H1 (cell line): ENCODE data around the gene ZSCAN1. TPM values are rescaled to one million over a fixed set of nuclear protein-coding genes. Genes with fewer than 3 reads are reported as not detected.
A peak's percentile ranks its signal among the peaks of the same experiment; 100 is the strongest.
"Not testable (repeated sequence)": the region's sequence is repeated elsewhere in the genome, so short reads cannot be mapped to it uniquely, and the experiment has no call there.

Experiments used
- CTCF ChIA-PET: fragments of 300-600 bp; sonication (Branson Sonifier 250); formaldehyde crosslinking; loops from one replicate; lab custom pipeline; 2021; ENCODE audit not compliant: partially characterized antibody; lab: Charles Lee
- POLR2A ChIA-PET: fragments of 300-600 bp; sonication (Branson Sonifier 250); formaldehyde crosslinking; loops from one replicate; lab custom pipeline; 2021; ENCODE audit warnings: inconsistent platforms; ENCODE audit not compliant: partially characterized antibody; lab: Charles Lee
- DNase-seq, 2 experiments: peaks; one replicate each; pipeline versions ENCODE4 v3.0.0 to v3.0.0-alpha.2; 2010 to 2022; ENCODE audit warnings: low spot score in 2 of 2, low read depth in 1 of 2, mixed read lengths in 1 of 2
- FAIRE-seq: peaks from 2 replicates; lab custom pipeline; 2011; peaks lifted over from hg19 to GRCh38; lab: Jason Lieb, UNC
- H2AFZ ChIP-seq: 2 replicates; pipeline ENCODE4 v1.8.1; 2012; ENCODE audit warnings: low read length, inconsistent platforms
- H2AK5ac ChIP-seq: 2 replicates; pipeline ENCODE4 v1.6.1; 2013; ENCODE audit warnings: low read depth, low read length
- H2BK120ac ChIP-seq: replicated peaks from 2 replicates; pipeline ENCODE3; 2013; ENCODE audit warnings: low read depth, low read length, inconsistent platforms
- H2BK12ac ChIP-seq: 2 replicates; pipeline ENCODE4 v1.6.1; 2013; ENCODE audit warnings: low read depth, low read length
- H2BK15ac ChIP-seq: 2 replicates; pipeline ENCODE4 v1.6.1; 2013; ENCODE audit warnings: low read length
- H2BK20ac ChIP-seq: 2 replicates; pipeline ENCODE4 v1.6.1; 2013; ENCODE audit warnings: low read length
- H2BK5ac ChIP-seq: 2 replicates; pipeline ENCODE4 v1.6.1; 2013; ENCODE audit warnings: low read depth, low read length
- H3K14ac ChIP-seq: 2 replicates; pipeline ENCODE4 v1.6.1; 2013; ENCODE audit warnings: inconsistent platforms; ENCODE audit not compliant: insufficient read length
- H3K18ac ChIP-seq: 2 replicates; pipeline ENCODE4 v1.6.1; 2013; ENCODE audit warnings: low read length; ENCODE audit errors: extremely low read depth
- H3K23ac ChIP-seq: 2 replicates; pipeline ENCODE4 v1.6.1; 2013; ENCODE audit warnings: inconsistent platforms; ENCODE audit not compliant: insufficient read length
- H3K23me2 ChIP-seq: 2 replicates; pipeline ENCODE4 v1.6.1; 2013; ENCODE audit warnings: low read depth, low read length
- H3K27ac ChIP-seq: 2 replicates; pipeline ENCODE4 v1.6.1; 2011; ENCODE audit warnings: low read depth, low read length, inconsistent platforms
- H3K27me3 ChIP-seq, 4 experiments: replicated peaks in 1 of 4; 1 replicate in 1 of 4; 2 replicates in 3 of 4; pipeline versions ENCODE4 v1.6.1 to v1.8.1; 2011 to 2013; ENCODE audit warnings: low read length in 3 of 4, mild to moderate bottlenecking in 3 of 4, inconsistent platforms in 2 of 4, mixed read lengths in 2 of 4, moderate library complexity in 1 of 4; ENCODE audit not compliant: control insufficient read depth in 3 of 4, insufficient read depth in 3 of 4; ENCODE audit errors: extremely low read depth in 1 of 4
- H3K36me3 ChIP-seq, 4 experiments: 2 replicates each; pipeline versions ENCODE4 v1.6.1 to v1.8.1; 2011 to 2013; ENCODE audit warnings: mild to moderate bottlenecking in 4 of 4, low read length in 3 of 4, moderate library complexity in 2 of 4, control low read depth in 1 of 4, inconsistent platforms in 1 of 4; ENCODE audit not compliant: insufficient read depth in 4 of 4, control insufficient read depth in 2 of 4
- H3K4ac ChIP-seq: replicated peaks from 2 replicates; pipeline ENCODE3; 2013; ENCODE audit warnings: low read length, low read depth, mixed read lengths, inconsistent platforms; ENCODE audit not compliant: insufficient read length
- H3K4me1 ChIP-seq, 4 experiments: replicated peaks in 1 of 4; 1 replicate in 1 of 4; 2 replicates in 3 of 4; pipeline versions ENCODE4 v1.6.1 to v1.8.1; 2011 to 2013; ENCODE audit warnings: low read length in 3 of 4, inconsistent platforms in 2 of 4, mixed read lengths in 1 of 4; ENCODE audit not compliant: insufficient read depth in 4 of 4, control insufficient read depth in 3 of 4
- H3K4me2 ChIP-seq, 2 experiments: 2 replicates each; pipeline versions ENCODE4 v1.6.1 to v1.8.1; 2011 to 2013; ENCODE audit warnings: low read depth in 2 of 2, low read length in 2 of 2, control low read depth in 1 of 2, inconsistent platforms in 1 of 2, mild to moderate bottlenecking in 1 of 2; ENCODE audit not compliant: insufficient read depth in 1 of 2
- H3K4me3 ChIP-seq, 4 experiments: fragments of 200-600, 300-600 bp in 1 of 4; sonication (generic), shearing (Covaris generic), sonication (Bioruptor Twin) in 1 of 4; 2 replicates each; pipeline versions ENCODE4 v1.5.1 to v1.8.1; 2011 to 2016; ENCODE audit warnings: low read length in 4 of 4, low read depth in 3 of 4, control low read depth in 2 of 4, inconsistent platforms in 2 of 4, mild to moderate bottlenecking in 2 of 4, mixed read lengths in 1 of 4, moderate library complexity in 1 of 4; ENCODE audit not compliant: insufficient read depth in 2 of 4; ENCODE audit errors: extremely low read depth in 1 of 4
- H3K56ac ChIP-seq: replicated peaks from 2 replicates; pipeline ENCODE3; 2013; ENCODE audit warnings: low read depth, mild to moderate bottlenecking, mixed read lengths, low read length, inconsistent platforms; ENCODE audit not compliant: insufficient read length
- H3K79me1 ChIP-seq: 2 replicates; pipeline ENCODE4 v1.6.1; 2013; ENCODE audit warnings: low read depth, low read length, control low read depth
- H3K79me2 ChIP-seq, 2 experiments: 2 replicates each; pipeline versions ENCODE4 v1.6.1 to v1.8.1; 2012 to 2013; ENCODE audit warnings: low read length in 2 of 2, mild to moderate bottlenecking in 2 of 2, inconsistent platforms in 1 of 2; ENCODE audit not compliant: insufficient read depth in 2 of 2, control insufficient read depth in 1 of 2
- H3K9ac ChIP-seq, 4 experiments: replicated peaks in 1 of 4; 1 replicate in 1 of 4; 2 replicates in 3 of 4; pipeline versions ENCODE4 v1.6.1 to v1.8.1; 2011 to 2013; ENCODE audit warnings: low read depth in 3 of 4, low read length in 3 of 4, control low read depth in 2 of 4, mild to moderate bottlenecking in 2 of 4, moderate library complexity in 2 of 4, inconsistent platforms in 1 of 4; ENCODE audit errors: extremely low read depth in 1 of 4
- H3K9me3 ChIP-seq, 2 experiments: 2 replicates each; pipeline versions ENCODE4 v1.6.1 to v1.8.1; 2012 to 2013; ENCODE audit warnings: mild to moderate bottlenecking in 2 of 2, moderate library complexity in 2 of 2, control low read depth in 1 of 2, inconsistent platforms in 1 of 2, low read depth in 1 of 2, low read length in 1 of 2, mixed read lengths in 1 of 2; ENCODE audit not compliant: insufficient read depth in 2 of 2
- H4K20me1 ChIP-seq, 2 experiments: replicated peaks in 1 of 2; 2 replicates each; pipeline versions ENCODE3 to v1.8.1; 2011 to 2013; ENCODE audit warnings: inconsistent platforms in 2 of 2, low read length in 2 of 2, mild to moderate bottlenecking in 1 of 2; ENCODE audit not compliant: insufficient read depth in 2 of 2, control insufficient read depth in 1 of 2
- H4K5ac ChIP-seq: 2 replicates; pipeline ENCODE4 v1.6.1; 2013; ENCODE audit warnings: low read length, low read depth, mixed read lengths, inconsistent platforms; ENCODE audit not compliant: insufficient read length
- H4K8ac ChIP-seq: 2 replicates; pipeline ENCODE4 v1.8.0; 2013; ENCODE audit warnings: mild to moderate bottlenecking, moderate library complexity, low read length, inconsistent platforms; ENCODE audit not compliant: insufficient read depth; ENCODE audit errors: extremely low read depth
- H4K91ac ChIP-seq: replicated peaks from 2 replicates; pipeline ENCODE3; 2013; ENCODE audit warnings: low read length, mixed read lengths, inconsistent platforms; ENCODE audit not compliant: insufficient read length
- E2F6 ChIP-seq: IDR thresholded peaks from 2 replicates; pipeline ENCODE4 v1.6.1; 2012; ENCODE audit warnings: inconsistent platforms
- GABPA ChIP-seq: IDR thresholded peaks from 2 replicates; pipeline ENCODE4 v1.6.1; 2011; ENCODE audit warnings: mild to moderate bottlenecking, low read length, moderate library complexity, borderline replicate concordance; ENCODE audit not compliant: insufficient read depth
- MAFK ChIP-seq: IDR thresholded peaks from 2 replicates; pipeline ENCODE4 v1.6.1; 2012; ENCODE audit warnings: low read depth, mild to moderate bottlenecking, improper control_type of control experiment, low read length
- TBP ChIP-seq: IDR thresholded peaks from 2 replicates; pipeline ENCODE4 v1.6.1; 2011; ENCODE audit warnings: low read depth, low read length, improper control_type of control experiment
- TEAD4 ChIP-seq: IDR thresholded peaks from 2 replicates; pipeline ENCODE4 v1.6.1; 2012; ENCODE audit warnings: low read depth, low read length, inconsistent platforms, mixed read lengths
- WGBS, 2 experiments: shearing (Covaris generic) in 1 of 2; methylation state at CpG; one replicate each; pipeline versions ENCODE4 v1.1.6 to v1.1.7; 2013 to 2015; ENCODE audit warnings: low lambda C conversion rate in 2 of 2, mixed read lengths in 2 of 2, inconsistent platforms in 1 of 2, low coverage in 1 of 2, missing lambda C conversion rate in 1 of 2; ENCODE audit not compliant: insufficient replicate concordance in 2 of 2, insufficient coverage in 1 of 2, insufficient read length in 1 of 2; ENCODE audit errors: extremely low coverage in 1 of 2, missing lambda C conversion rate in 1 of 2; 5-methylcytosine and 5-hydroxymethylcytosine counted together
- polyA plus RNA-seq, 7 experiments: library from polyadenylated mRNA; depleted of rRNA in 3 of 7; stranded (reverse) in 5 of 7; unstranded in 2 of 7; fragments of >200 nt in 5 of 7; fragments of 200-250 nt in 2 of 7; gene quantifications; 1 replicate in 5 of 7; 2 replicates in 1 of 7; 4 replicates in 1 of 7; pipeline versions ENCODE4 v1.2.1 to v1.2.3, GENCODE V29; 2011 to 2013; ENCODE audit warnings: missing spikeins in 2 of 7, mixed read lengths in 2 of 7
- total RNA-seq: library from RNA; stranded (reverse); fragmentation: NEBNext Ultra II Directional; extraction: Animal tissue kit (Norgen Biotek cat#: 25700); gene quantifications from 2 replicates; pipeline ENCODE4 v1.2.1, GENCODE V29; 2021

The ZSCAN1 gene
- total and polyA plus RNA-seq, 2 of the 8 experiments (the other 6 are each of a cell fraction or from before 2014, with no cell fraction given) = 1.2 to 4.3 TPM

- TF ChIP-seq GABPA (no peak), MAFK (no peak), E2F6 (no peak), TEAD4 (no peak), TBP (no peak)
Observed at GRCh38 chr19:58007285-58007684, 26.5 kb upstream of the ZSCAN1 start (continued).

- not testable (repeated sequence) for H3K27me3 ChIP-seq, H2BK12ac ChIP-seq, H2BK5ac ChIP-seq, H3K4ac ChIP-seq, H2BK20ac ChIP-seq, H4K5ac ChIP-seq, H3K4me1 ChIP-seq, H3K27ac ChIP-seq, H3K79me1 ChIP-seq, H3K56ac ChIP-seq, H2AK5ac ChIP-seq, H4K91ac ChIP-seq, FAIRE-seq, H3K9ac ChIP-seq, H3K18ac ChIP-seq, H3K79me2 ChIP-seq, H3K14ac ChIP-seq, H3K4me3 ChIP-seq, H4K8ac ChIP-seq, H4K20me1 ChIP-seq, DNase-seq, H3K23me2 ChIP-seq, H2BK15ac ChIP-seq, H3K23ac ChIP-seq, H2AFZ ChIP-seq, H2BK120ac ChIP-seq
- Histone ChIP-seq H3K9me3 (peaks cover 41 to 57% of the 10 kb centered on the region in 2 experiments), H3K36me3 (peaks cover 12 to 51% (median 24%) of the 10 kb centered on the region in 4 experiments), H3K4me2 (peak overlapping the region in 1 of 2 experiments; percentile 31; a peak in 1 of 4 replicates)
- ChIA-PET CTCF (interaction anchor here (1.0 to 1.8 kb wide), 5 partner anchors 8 to 94 kb away, joined by 3 to 6 read pairs (median 5); no protein-coding TSS in a partner anchor), POLR2A (interaction anchor here (0.7 to 1.5 kb wide), 6 partner anchors 10 to 89 kb away, joined by 3 to 7 read pairs (median 4); partner anchors contain the start of gene ZSCAN18)
- WGBS, 2 experiments = 97% methylated on average over 10 of the region's 10 CpGs; no CpG with 5 or more reads in 1 of the 2 experiments
Observed at GRCh38 chr19:58008877-58009276, 24.9 kb upstream of the ZSCAN1 start.
